ENCODE data around the gene ITGAL. TPM values are rescaled to one million over a fixed set of nuclear protein-coding genes. Genes with fewer than 3 reads are reported as not detected.

Gene ITGAL
- total and polyA plus RNA-seq, 2 of the 13 experiments (the other 11 are each of a cell fraction or from before 2014, with no cell fraction given) = 0.86 to 1.2 TPM

GRCh38 chr16:30430428-30430970 lies 42.0 kb upstream of the ITGAL start (continued):
- TF ChIP-seq ZNF280D (CRISPR knock-in tag; IDR thresholded peaks at IDR 0.05) (peak; percentile 38; the same call in 1 of the 2 replicates), ZNF10 (CRISPR knock-in tag; IDR thresholded peaks at IDR 0.05; ENCODE audit: borderline replicate concordance, low read depth) (no peak), ZNF335 (CRISPR knock-in tag; IDR thresholded peaks at IDR 0.05) (no peak), JARID2 (CRISPR knock-in tag; IDR thresholded peaks at IDR 0.05; ENCODE audit: insufficient replicate concordance) (peak; percentile 52), ADNP (CRISPR knock-in tag; IDR thresholded peaks at IDR 0.05) (no peak), ZNF124 (CRISPR knock-in tag; IDR thresholded peaks at IDR 0.05) (peak; percentile 64; the same call in 1 of the 2 replicates), CBX5 (CRISPR knock-in tag; IDR thresholded peaks at IDR 0.05; ENCODE audit: borderline replicate concordance) (peak; percentile 23; the same call in 1 of the 2 replicates), CENPT (CRISPR knock-in tag; IDR thresholded peaks at IDR 0.05; ENCODE audit: low read depth) (no peak), ZNF350 (CRISPR knock-in tag; IDR thresholded peaks at IDR 0.05; ENCODE audit: borderline replicate concordance, low read depth) (peak; percentile 63; the same call in 1 of the 2 replicates), ZFP37 (CRISPR knock-in tag; IDR thresholded peaks at IDR 0.05; ENCODE audit: borderline replicate concordance) (peak; percentile 77; the same call in 1 of the 2 replicates), ZNF576 (CRISPR knock-in tag; IDR thresholded peaks at IDR 0.05) (no peak), ZNF18 (CRISPR knock-in tag; IDR thresholded peaks at IDR 0.05; ENCODE audit: insufficient replicate concordance) (peak; percentile 59), HCFC1 (IDR thresholded peaks at IDR 0.05; ENCODE audit: low read depth, low read length) (no peak), ZNF580 (CRISPR knock-in tag; IDR thresholded peaks at IDR 0.05; ENCODE audit: borderline replicate concordance, low read depth) (no peak; the same call in 1 of the 2 replicates), TARDBP (CRISPR knock-in tag; IDR thresholded peaks at IDR 0.05) (peak; percentile 56; the same call in 1 of the 2 replicates), ZNF121 (CRISPR knock-in tag; IDR thresholded peaks at IDR 0.05) (peak; percentile 67), ATRX (CRISPR knock-in tag; IDR thresholded peaks at IDR 0.05; ENCODE audit: borderline replicate concordance) (no peak), ZNF558 (CRISPR knock-in tag; IDR thresholded peaks at IDR 0.05; ENCODE audit: borderline replicate concordance) (peak; percentile 36; the same call in 1 of the 2 replicates), ZZZ3 (CRISPR knock-in tag; IDR thresholded peaks at IDR 0.05; ENCODE audit: borderline replicate concordance) (peak; percentile 47; the same call in 1 of the 2 replicates), DR1 (CRISPR knock-in tag; IDR thresholded peaks at IDR 0.05) (no peak; the same call in 1 of the 2 replicates), MIXL1 (CRISPR knock-in tag; IDR thresholded peaks at IDR 0.05) (peak; percentile 11; the same call in 1 of the 2 replicates), MXI1 (IDR thresholded peaks at IDR 0.05; ENCODE audit: borderline replicate concordance, low read depth, low read length) (no peak; the same call in 2 of the 3 replicates), RXRB (CRISPR knock-in tag; IDR thresholded peaks at IDR 0.05; ENCODE audit: borderline replicate concordance) (no peak; the same call in 1 of the 2 replicates), DBP (CRISPR knock-in tag; IDR thresholded peaks at IDR 0.05; ENCODE audit: not compliant biosample characterization) (peak; percentile 67)
